GM23338 (cell line): ENCODE measurements around the gene HS1BP3. TPM values are rescaled to one million over a fixed set of nuclear protein-coding genes. Genes with fewer than 3 reads are reported as not detected.

Source experiments
- CREB1 ChIP-seq: fragments of 250-450 bp; sonication (Bioruptor Pico); IDR thresholded peaks from 2 replicates; pipeline ENCODE4 v1.5.0; 2020; ENCODE audit warnings: low read depth, mild to moderate bottlenecking, moderate library complexity
- JUNB ChIP-seq: IDR thresholded peaks from one replicate; pipeline ENCODE4 v1.6.1; 2016; ENCODE audit warnings: antibody characterized with exemption; ENCODE audit not compliant: unreplicated experiment
- NANOG ChIP-seq: IDR thresholded peaks from 2 replicates; pipeline ENCODE4 v1.6.1; 2016; ENCODE audit warnings: antibody characterized with exemption, borderline replicate concordance
- ZNF331 ChIP-seq: fragments of 250-450 bp; sonication (Bioruptor Pico); IDR thresholded peaks from 2 replicates; pipeline ENCODE4 v1.5.0; 2020; ENCODE audit warnings: low read depth, mild to moderate bottlenecking, moderate library complexity
- polyA plus RNA-seq: library from polyadenylated mRNA; unstranded; fragments of >200 nt; fragmentation: Nextera tagmentation; extraction: Ambion mirVana; gene quantifications from 2 replicates; pipeline ENCODE4 v1.2.1, GENCODE V29; 2016
- total RNA-seq: library from RNA; depleted of rRNA; stranded (reverse); fragments of >200 nt; shearing (Covaris generic); gene quantifications from 2 replicates; pipeline ENCODE4 v1.2.3, GENCODE V29; 2014
- TF ChIP-seq, protein P1 (sequence below): fragments of 250-450 bp; sonication (Bioruptor Pico); IDR thresholded peaks from 2 replicates; pipeline ENCODE4 v1.5.0; 2020; ENCODE audit warnings: mild to moderate bottlenecking, moderate library complexity
- TF ChIP-seq, protein P2 (sequence below): IDR thresholded peaks from 2 replicates; pipeline ENCODE4 v1.6.1; 2016; ENCODE audit warnings: antibody characterized with exemption
- TF ChIP-seq, protein P3 (sequence below), 2 experiments: fragments of 200-600 bp in 1 of 2; sonication (generic) in 1 of 2; conservative IDR thresholded peaks; 2 replicates each; pipeline versions ENCODE4 v1.5.1 to v1.6.1; 2016 to 2017; ENCODE audit warnings: antibody characterized with exemption in 2 of 2, low read depth in 2 of 2, mild to moderate bottlenecking in 2 of 2, moderate library complexity in 1 of 2

Gene HS1BP3
- total and polyA plus RNA-seq, 2 experiments from 2014 or later, result 7.2 to 15.0 TPM

DNA sequence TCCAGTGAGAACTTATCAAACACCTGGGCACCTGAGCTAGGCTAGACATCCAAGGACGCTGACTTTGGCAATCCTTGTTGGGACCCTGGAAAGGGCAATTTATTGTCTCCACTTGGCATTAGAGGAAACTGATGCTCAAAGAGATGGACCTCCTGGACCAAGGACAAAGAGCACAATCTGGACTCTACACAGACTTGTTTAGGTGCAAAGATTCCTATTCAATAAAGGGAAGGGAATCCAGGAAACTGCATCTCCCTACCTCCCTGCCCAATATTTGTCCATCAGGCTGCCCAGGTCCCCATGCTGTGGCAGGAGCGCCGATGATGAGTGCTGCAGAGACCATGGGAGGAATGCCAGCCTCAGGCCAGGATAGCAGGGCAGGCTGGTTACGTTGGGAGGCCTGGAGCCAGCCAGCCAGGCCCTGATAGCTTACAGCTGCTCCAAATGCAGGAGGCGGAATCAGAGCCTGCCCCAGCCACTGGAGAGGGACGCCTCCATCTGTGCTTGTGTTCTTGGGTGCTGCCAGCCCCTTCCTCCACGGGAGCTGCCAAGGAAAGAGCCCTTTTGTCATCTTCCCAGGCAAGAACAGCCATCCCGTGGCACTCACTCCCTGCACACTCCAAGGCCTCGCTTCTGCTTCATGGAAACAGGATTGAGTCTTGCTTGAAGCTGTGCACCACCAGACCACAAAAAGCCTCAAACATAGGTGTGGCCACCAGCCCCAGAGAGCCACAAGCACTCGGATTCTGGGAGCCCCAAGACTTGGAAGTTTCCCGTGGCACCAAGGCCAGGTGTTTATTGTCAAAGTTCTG lies 60.0 kb downstream of the HS1BP3 start (continued):
- TF ChIP-seq, protein P1, sequence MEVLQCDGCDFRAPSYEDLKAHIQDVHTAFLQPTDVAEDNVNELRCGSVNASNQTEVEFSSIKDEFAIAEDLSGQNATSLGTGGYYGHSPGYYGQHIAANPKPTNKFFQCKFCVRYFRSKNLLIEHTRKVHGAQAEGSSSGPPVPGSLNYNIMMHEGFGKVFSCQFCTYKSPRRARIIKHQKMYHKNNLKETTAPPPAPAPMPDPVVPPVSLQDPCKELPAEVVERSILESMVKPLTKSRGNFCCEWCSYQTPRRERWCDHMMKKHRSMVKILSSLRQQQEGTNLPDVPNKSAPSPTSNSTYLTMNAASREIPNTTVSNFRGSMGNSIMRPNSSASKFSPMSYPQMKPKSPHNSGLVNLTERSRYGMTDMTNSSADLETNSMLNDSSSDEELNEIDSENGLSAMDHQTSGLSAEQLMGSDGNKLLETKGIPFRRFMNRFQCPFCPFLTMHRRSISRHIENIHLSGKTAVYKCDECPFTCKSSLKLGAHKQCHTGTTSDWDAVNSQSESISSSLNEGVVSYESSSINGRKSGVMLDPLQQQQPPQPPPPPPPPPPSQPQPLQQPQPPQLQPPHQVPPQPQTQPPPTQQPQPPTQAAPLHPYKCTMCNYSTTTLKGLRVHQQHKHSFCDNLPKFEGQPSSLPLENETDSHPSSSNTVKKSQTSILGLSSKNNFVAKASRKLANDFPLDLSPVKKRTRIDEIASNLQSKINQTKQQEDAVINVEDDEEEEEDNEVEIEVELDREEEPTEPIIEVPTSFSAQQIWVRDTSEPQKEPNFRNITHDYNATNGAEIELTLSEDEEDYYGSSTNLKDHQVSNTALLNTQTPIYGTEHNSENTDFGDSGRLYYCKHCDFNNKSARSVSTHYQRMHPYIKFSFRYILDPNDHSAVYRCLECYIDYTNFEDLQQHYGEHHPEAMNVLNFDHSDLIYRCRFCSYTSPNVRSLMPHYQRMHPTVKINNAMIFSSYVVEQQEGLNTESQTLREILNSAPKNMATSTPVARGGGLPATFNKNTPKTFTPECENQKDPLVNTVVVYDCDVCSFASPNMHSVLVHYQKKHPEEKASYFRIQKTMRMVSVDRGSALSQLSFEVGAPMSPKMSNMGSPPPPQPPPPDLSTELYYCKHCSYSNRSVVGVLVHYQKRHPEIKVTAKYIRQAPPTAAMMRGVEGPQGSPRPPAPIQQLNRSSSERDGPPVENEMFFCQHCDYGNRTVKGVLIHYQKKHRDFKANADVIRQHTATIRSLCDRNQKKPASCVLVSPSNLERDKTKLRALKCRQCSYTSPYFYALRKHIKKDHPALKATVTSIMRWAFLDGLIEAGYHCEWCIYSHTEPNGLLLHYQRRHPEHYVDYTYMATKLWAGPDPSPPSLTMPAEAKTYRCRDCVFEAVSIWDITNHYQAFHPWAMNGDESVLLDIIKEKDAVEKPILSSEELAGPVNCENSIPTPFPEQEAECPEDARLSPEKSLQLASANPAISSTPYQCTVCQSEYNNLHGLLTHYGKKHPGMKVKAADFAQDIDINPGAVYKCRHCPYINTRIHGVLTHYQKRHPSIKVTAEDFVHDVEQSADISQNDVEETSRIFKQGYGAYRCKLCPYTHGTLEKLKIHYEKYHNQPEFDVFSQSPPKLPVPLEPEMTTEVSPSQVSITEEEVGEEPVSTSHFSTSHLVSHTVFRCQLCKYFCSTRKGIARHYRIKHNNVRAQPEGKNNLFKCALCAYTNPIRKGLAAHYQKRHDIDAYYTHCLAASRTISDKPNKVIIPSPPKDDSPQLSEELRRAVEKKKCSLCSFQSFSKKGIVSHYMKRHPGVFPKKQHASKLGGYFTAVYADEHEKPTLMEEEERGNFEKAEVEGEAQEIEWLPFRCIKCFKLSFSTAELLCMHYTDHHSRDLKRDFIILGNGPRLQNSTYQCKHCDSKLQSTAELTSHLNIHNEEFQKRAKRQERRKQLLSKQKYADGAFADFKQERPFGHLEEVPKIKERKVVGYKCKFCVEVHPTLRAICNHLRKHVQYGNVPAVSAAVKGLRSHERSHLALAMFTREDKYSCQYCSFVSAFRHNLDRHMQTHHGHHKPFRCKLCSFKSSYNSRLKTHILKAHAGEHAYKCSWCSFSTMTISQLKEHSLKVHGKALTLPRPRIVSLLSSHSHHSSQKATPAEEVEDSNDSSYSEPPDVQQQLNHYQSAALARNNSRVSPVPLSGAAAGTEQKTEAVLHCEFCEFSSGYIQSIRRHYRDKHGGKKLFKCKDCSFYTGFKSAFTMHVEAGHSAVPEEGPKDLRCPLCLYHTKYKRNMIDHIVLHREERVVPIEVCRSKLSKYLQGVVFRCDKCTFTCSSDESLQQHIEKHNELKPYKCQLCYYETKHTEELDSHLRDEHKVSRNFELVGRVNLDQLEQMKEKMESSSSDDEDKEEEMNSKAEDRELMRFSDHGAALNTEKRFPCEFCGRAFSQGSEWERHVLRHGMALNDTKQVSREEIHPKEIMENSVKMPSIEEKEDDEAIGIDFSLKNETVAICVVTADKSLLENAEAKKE (CRISPR knock-in tag), result no peak
- TF ChIP-seq ZNF331 (CRISPR knock-in tag) (no peak), CREB1 (CRISPR knock-in tag) (no peak), JUNB (no peak), NANOG (no peak)
- TF ChIP-seq, protein P2, sequence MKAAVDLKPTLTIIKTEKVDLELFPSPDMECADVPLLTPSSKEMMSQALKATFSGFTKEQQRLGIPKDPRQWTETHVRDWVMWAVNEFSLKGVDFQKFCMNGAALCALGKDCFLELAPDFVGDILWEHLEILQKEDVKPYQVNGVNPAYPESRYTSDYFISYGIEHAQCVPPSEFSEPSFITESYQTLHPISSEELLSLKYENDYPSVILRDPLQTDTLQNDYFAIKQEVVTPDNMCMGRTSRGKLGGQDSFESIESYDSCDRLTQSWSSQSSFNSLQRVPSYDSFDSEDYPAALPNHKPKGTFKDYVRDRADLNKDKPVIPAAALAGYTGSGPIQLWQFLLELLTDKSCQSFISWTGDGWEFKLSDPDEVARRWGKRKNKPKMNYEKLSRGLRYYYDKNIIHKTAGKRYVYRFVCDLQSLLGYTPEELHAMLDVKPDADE, result no peak
- TF ChIP-seq, protein P3, sequence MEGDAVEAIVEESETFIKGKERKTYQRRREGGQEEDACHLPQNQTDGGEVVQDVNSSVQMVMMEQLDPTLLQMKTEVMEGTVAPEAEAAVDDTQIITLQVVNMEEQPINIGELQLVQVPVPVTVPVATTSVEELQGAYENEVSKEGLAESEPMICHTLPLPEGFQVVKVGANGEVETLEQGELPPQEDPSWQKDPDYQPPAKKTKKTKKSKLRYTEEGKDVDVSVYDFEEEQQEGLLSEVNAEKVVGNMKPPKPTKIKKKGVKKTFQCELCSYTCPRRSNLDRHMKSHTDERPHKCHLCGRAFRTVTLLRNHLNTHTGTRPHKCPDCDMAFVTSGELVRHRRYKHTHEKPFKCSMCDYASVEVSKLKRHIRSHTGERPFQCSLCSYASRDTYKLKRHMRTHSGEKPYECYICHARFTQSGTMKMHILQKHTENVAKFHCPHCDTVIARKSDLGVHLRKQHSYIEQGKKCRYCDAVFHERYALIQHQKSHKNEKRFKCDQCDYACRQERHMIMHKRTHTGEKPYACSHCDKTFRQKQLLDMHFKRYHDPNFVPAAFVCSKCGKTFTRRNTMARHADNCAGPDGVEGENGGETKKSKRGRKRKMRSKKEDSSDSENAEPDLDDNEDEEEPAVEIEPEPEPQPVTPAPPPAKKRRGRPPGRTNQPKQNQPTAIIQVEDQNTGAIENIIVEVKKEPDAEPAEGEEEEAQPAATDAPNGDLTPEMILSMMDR (conservative IDR thresholded peaks at IDR 0.05; ENCODE audit: low read depth in 2 of 2), result no peak
